NCI-H2196 (cell line): ENCODE results near the gene IRAK3.
"Not testable (repeated sequence)": the region's sequence is repeated elsewhere in the genome, so short reads cannot be mapped to it uniquely, and the experiment has no call there.

Experiments used
- DNase-seq: peaks from one replicate; lab custom pipeline; 2025; ENCODE audit not compliant: unreplicated experiment; lab: John Stamatoyannopoulos, UW

The IRAK3 gene

GRCh38 chr12:66170606-66171005, 18.4 kb upstream of the IRAK3 start:
- DNase-seq = no peak

- DNase-seq = not testable (repeated sequence)
These were observed 14.4 kb upstream of the IRAK3 start for GRCh38 chr12:66174391-66175325.

- no peak for DNase-seq
These were observed 12.7 kb upstream of the IRAK3 start for GRCh38 chr12:66176105-66176900.

- DNase-seq = no peak
These were observed 6.1 kb upstream of the IRAK3 start for GRCh38 chr12:66182956-66183355.

GRCh38 chr12:66184822-66185221, 4.2 kb upstream of the IRAK3 start:
- DNase-seq = not testable (repeated sequence)

DNA sequence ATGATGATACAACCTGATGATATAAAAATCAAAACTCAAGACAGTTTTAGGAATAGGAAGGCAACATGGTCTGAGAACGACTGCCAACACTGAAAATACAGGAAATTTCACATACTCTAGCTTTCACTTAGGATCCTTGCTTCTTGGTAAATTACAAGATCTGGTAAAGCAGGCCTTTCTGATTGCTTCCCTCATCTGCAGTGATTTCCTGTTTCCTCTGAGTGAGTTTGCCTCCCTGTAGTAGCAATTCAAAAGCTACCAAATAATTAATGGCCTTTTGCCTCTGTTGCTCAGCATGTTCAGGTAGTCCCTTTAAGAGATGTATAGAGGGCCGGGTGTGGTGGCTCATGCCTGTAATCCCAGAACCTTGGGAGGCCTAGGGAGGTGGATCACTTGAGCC, 2.0 kb upstream of the IRAK3 start:
- DNase-seq = no peak

DNA sequence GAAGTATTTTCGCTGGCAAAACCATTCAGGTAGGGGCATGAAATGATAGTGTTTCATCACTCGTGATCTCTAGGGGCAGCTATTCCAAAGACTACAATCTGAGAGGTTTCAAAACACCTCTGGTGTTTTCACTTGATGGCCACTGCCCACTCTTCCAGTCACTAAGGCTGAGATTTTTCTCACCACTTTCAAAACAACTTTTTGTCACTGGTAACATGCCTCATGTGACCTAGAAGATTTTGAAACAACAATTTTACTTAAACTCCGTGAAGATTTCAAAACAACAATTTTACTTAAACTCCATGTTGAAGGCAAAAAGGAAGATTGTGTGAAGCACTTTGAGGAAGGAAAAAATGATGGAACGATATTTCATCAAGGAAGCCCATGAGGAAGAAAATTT, 1.2 kb upstream of the IRAK3 start:
- DNase-seq = no peak

DNA sequence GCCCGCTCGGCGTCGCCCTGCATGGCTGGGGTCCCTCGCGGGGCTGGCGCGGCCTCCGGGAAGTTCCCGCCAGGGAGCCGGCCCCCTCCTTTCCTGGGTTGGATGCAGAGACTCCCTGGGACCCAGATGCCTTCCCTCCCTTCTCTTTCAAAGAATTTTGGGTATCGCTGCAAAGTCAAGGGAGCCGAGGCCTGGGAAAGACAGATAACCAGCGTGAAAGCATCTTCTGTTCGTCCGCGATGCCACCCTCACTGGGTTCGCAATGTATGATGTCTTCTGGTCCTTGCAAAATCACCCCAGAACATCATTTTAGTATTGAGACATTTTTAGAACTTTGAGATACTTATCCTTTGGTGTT, 451 bp downstream of the IRAK3 start:
- DNase-seq = no peak

DNA sequence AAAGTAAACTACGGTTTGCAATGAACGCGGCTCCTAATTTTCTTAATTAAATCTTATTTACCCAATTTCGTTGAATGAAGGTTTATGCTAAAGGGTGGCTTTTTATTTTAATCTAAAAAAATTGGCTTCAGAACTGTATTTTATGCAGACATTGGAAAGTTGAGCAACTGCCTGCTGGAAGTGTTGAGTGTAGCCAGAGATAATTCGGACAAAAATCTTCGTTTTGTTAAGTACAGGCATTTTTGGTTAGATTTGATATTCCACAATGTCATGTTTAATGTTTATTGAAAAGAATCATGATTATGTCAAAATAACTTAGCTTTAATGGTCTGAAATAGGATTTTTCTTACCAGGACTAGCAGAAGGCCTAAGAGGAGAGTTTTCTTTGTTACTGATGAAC, 875 bp downstream of the IRAK3 start:
- DNase-seq = no peak

GRCh38 chr12:66190519-66191370, 1.7 kb downstream of the IRAK3 start:
- DNase-seq = no peak

- no peak for DNase-seq
These were observed 2.6 kb downstream of the IRAK3 start for GRCh38 chr12:66191547-66192126.

DNA sequence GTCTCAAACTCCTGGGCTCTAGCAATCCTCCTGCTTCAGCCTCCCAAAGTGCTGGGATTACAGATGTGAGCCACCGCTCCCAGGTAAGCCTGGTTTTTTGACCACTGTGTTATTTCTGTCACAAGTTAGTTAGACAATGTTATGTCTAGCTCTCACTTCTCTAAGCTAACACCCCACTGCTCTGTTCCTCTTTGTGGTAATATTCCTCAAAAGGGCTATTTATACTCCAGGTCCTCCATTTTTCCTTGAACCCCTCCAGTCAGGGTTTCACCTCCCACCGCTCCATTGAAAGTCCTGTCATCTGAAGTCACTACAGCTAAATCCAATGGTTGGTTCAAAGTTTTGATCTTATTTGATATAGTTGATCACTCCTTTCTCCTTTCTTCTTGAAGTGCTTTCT, 5.1 kb downstream of the IRAK3 start:
- DNase-seq = no peak

- no peak for DNase-seq
These were observed 6.2 kb downstream of the IRAK3 start for GRCh38 chr12:66195242-66195641.

DNA sequence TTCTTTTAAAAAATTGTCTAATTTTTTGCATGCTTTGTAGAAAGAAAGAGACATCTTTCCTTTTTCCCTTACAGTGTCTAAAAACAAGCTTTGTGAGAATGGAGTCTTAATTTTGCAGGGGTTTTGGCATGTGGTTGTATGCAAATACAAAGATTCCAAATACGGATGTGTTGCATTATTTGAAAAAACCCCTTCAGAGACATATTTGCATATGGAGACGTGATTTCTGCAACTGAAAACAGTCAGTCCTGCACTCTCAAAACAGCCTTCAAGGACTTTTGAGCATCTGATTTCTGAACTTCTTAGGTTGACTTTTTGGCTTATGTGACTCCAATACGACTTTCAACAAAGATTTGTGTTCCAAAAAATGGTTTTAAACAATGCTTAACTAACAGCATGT, 7.8 kb downstream of the IRAK3 start:
- no peak for DNase-seq

GRCh38 chr12:66197495-66197921, 8.5 kb downstream of the IRAK3 start:
- no peak for DNase-seq

- DNase-seq = no peak
These were observed 10.1 kb downstream of the IRAK3 start for GRCh38 chr12:66199141-66199540.

DNA sequence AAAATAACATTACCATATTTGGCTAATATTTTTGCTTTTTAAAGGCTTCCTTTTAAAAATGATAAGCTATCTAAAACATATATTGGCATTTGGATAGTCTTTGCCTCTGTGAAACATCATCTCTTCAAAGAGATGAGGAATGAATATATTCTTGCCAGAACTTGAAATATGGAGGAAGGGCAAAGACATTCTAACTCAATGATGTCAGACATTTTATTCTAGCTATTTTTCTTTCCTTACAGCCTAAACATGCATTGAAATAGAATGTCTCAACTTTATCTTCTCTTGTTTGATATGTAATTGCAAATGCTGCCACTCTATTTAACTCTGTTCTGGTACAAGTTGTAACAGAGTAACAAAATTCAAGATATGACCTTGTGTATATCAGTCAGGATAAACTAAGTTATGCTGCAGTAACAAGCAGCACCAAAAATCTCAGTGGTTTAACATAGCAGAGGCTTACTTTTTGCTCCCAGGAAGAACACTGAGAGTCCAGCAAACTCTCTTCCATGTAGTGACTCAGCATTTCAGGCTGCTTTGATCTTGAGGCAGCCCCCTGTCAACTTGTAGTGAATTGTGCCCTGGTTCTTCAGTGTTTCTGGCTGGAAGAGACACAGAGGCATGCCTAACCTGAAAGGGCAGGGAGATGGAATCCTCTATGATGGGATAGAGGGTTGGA, 11.0 kb downstream of the IRAK3 start:
- DNase-seq = no peak

- DNase-seq = no peak
These were observed 14.8 kb downstream of the IRAK3 start for GRCh38 chr12:66203820-66204219.

DNA sequence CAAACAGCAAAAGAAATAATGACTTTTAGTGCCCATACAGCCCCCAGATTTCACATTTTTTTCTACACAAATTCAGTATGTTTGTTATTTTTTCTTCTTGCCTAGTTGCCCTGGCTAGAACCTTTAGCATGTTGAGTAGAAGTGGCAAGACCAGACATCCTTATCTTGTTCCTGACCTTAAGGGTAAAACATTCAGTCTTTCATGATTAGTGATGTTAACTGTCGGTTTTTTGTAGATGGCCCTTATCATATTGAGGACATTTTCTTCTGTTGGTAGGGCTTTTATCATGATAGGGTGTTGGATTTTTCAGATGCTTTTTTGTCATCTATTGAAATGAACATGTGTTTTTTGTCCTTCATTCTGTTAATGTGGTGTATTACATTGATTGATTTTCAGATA, 17.1 kb downstream of the IRAK3 start:
- no peak for DNase-seq

- no peak for DNase-seq
These were observed 21.8 kb downstream of the IRAK3 start for GRCh38 chr12:66210840-66211239.
